CD1c-positive myeloid dendritic cell (primary cell): Measurements from ENCODE around the gene SH3RF3.
"Not testable (repeated sequence)": the region's sequence is repeated elsewhere in the genome, so short reads cannot be mapped to it uniquely, and the experiment has no call there.

Source experiments
- DNase-seq: peaks from one replicate; pipeline ENCODE4 v3.0.0-alpha.2; 2016; ENCODE audit errors: extremely low spot score

The SH3RF3 gene

GRCh38 chr2:109128616-109129355, at the start of gene SH3RF3:
Gene SH3RF3, plus strand, starts transcription at chr2:109129205.
- DNase-seq, result peak; percentile 72

DNA sequence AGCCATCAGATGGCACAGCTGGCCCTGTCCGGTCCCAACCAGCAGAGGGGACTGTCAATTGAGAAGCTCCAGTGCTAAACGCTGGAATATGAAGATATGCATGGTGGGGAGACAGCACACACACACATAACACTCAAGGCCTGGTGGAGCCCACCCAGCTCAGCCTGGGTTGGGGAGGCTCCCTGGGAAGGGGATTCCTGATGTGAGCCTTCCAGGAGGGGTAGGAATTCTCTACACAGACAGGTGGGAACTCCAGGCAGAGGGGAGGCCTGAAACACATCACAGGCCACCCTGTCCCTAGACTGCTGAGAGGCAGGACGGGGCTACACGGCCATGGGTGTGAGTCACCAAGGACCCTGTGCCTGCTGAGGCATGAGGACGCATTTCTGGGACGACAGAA, 49.4 kb upstream of the SH3RF3 start:
- no peak for DNase-seq

GRCh38 chr2:109080109-109080508, 48.9 kb upstream of the SH3RF3 start:
- no peak for DNase-seq

GRCh38 chr2:109080757-109081156, 48.2 kb upstream of the SH3RF3 start:
- no peak for DNase-seq

GRCh38 chr2:109081374-109081773, 47.6 kb upstream of the SH3RF3 start:
- no peak for DNase-seq

DNA sequence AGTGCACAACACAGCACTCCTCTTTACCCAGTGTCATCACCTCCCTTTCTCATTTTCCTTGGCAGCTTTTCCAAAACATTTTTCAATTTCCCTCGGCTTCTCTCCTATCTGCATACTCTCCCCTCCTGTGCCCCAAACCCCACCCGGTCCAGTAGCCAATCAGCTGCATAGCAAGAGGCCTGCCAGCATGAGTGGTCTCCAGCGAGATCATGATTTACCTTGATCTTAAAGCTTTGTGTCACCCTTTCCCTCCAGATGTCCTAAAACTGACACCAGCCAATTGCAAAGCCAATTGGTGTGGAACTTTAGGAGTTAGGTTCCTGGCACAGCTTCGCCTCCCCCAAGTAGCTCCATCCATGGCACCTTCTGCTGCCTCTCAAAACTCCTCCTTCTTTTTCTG, 45.2 kb upstream of the SH3RF3 start:
- no peak for DNase-seq

DNA sequence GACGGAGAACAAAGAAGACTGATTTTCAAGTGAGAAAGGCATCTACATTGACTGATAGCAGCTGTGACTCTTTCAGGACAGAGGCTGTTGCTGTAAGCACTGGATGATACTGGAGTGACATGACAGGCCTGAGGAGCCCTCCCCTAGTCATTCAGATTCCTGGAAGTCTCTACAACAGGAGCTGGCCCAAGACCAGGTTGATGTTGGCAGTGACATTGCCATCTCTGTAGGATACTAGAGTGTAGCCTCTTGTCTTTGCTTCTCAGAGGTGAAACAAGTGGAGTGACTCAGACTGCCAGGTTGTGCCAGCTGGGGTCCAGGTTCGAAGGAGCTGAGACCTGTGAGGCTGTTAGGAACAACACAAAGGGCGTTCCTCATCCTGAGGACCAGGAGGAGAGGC, 44.7 kb upstream of the SH3RF3 start:
- DNase-seq, result no peak

- DNase-seq, result no peak
Measured at GRCh38 chr2:109085912-109086742, 42.9 kb upstream of the SH3RF3 start.

DNA sequence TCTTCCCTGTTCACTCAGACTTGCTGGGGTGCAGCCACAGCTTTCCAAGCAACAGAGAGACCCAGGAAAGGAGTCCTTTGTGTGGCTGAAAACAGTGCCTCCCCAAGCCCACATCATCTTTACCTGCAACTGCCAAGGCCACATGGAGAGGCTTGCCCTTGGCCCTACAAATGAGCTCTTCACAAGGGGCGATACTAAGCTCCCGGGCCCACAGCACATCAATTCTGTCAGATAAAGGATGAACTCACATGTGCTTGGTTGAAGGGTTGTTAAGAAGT, 42.3 kb upstream of the SH3RF3 start:
- no peak for DNase-seq

- DNase-seq, result no peak
Measured at GRCh38 chr2:109087055-109087663, 41.8 kb upstream of the SH3RF3 start.

GRCh38 chr2:109089602-109090300, 39.3 kb upstream of the SH3RF3 start:
- no peak for DNase-seq

GRCh38 chr2:109091526-109091925, 37.5 kb upstream of the SH3RF3 start:
- no peak for DNase-seq

DNA sequence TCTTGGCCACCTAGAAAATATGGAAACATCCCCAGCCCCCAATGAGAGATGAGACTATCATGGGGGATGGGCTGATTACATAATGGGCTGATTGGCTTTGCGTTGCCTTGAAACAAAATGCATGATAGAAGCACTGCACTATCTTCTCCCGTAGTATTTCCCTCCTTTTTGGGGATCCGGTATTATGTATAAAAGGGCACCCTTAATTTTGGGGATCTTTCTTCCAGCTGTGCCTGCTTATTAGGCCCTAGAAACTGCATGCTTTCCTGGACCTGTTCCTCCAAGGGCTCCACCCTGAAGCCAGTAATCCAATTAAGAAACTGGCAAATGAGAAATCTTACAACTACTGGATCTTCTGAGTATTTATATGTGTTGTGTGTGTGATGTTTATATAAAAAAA, 34.9 kb upstream of the SH3RF3 start:
- DNase-seq, result no peak

- DNase-seq, result no peak
Measured at GRCh38 chr2:109098251-109098920, 30.6 kb upstream of the SH3RF3 start.

GRCh38 chr2:109098921-109099273, 30.1 kb upstream of the SH3RF3 start:
- DNase-seq, result no peak

DNA sequence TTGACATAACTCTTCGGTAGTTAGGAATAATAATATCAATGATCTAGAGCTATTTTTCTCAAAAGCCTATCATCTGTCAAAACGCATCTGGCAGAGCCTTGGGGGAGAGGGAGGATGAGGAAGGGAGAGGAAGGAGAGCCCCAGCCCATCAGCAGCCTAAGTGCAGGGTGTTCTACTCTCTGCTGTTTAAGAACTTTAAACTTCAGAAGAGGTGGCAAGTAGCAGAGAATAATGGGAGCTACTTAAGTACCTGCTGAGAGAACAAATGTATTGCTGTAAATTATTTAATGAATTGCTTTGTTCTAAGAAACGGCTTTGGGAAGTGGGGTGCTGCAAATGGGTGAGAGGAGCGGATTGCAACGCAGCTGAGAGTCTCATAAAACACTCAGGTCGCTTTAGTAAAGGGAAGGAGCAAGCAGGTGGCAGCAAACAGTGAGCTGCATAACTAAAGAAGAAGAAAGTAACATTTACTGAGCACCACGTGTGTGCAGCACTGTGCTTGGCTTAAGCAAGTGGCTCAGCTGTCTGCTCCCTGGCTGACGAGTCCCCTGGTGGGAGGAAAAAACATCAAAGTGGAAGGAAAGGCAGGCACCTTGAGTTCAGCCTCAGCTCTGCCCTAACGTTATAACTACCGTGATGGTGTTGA, 26.3 kb upstream of the SH3RF3 start:
- DNase-seq, result no peak

GRCh38 chr2:109105113-109105512, 23.9 kb upstream of the SH3RF3 start:
- no peak for DNase-seq

- no peak for DNase-seq
Measured at GRCh38 chr2:109108740-109109139, 20.3 kb upstream of the SH3RF3 start.

DNA sequence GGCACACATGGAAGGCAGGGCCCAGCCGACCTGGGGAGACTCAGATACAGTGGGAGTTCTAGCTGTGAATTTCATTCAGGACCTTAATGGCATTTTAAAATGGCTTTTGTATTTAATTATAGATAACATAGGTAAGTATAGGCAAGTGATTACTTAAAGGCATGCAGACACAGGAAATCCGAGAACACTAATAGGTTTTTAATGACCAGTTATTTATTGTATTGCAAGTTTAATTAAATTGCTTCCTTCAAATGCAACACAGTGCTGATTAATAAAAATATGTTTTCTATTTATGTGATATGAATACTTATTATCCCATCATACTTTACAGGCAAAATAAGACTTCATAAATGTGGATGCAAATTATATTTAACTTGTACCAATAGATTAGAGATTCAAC, 19.7 kb upstream of the SH3RF3 start:
- DNase-seq, result no peak

DNA sequence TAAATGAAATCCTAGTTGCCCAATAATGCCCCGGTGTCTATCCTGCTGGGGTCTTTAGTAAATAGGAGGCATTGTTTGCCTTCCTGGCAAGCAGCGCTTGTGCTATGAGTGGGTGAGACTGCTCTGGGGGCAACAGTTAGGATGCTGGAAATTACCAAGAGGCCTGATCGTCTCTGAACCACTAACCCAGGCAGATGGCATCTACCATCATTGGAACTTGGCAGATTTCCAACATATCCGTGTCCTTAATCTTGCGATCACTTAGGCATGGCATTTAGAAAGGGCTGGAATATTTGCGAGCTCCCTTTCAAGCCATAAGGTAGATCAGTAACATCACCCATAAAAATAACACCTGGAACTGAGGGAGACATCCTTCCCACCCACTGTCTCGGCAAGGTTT, 18.8 kb upstream of the SH3RF3 start:
- DNase-seq, result no peak

DNA sequence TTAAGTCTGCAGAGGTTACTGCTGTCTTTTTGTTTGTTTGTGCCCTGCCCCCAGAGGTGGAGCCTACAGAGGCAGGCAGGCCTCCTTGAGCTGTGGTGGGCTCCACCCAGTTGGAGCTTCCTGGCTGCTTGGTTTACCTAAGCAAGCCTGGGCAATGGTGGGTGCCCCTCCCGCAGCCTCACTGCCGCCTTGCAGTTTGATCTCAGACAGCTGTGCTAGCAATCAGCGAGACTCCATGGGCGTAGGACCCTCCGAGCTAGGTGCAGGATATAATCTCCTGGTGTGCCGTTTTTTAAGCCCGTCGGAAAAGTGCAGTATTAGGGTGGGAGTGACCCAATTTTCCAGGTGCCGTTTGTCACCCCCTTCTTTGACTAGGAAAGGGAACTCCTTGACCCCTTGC, 11.8 kb upstream of the SH3RF3 start:
- DNase-seq, result not testable (repeated sequence)
